Heart left ventricle (tissue), 13 donors: ENCODE data around the gene SGF29.
"Not testable (repeated sequence)": the region's sequence is repeated elsewhere in the genome, so short reads cannot be mapped to it uniquely, and the experiment has no call there.

ENCODE experiments used
- POLR2A ChIP-seq, 2 donors: fragments of 450-650 bp; IDR thresholded peaks; one replicate each; pipeline ENCODE4 v1.6.1; 2017; ENCODE audit warnings: antibody characterized with exemption in 2 of 2, mild to moderate bottlenecking in 2 of 2, moderate library complexity in 2 of 2
- TF ChIP-seq, protein P1 (sequence below), 12 donors: fragments of 200-600 bp; sonication (generic) in 4 of 12; IDR thresholded peaks; one replicate each; pipeline versions ENCODE4 v1.5.0 to v1.8.0; 2018 to 2022; ENCODE audit warnings: antibody characterized with exemption in 12 of 12, mild to moderate bottlenecking in 5 of 12
- donor health status: ischemic (EF 13 %, LVEDD 7.1; RV severe dilation, severe dysfunction).
- donor health status: DM: no; HTN: yes; CAD: no.
- donor health status: DM: no; HTN: no; CAD: no.
- donor health status: ischemic (EF 25% LVEDD 6.9; RV normal size, moderate dysfunction).
- donor health status: ischemic (EF 25% LVEDD 5.7; RV mildly dilated, moderate dysfunction).
- donor health status: ischemic (EF 35%, LVEDD 5.7; RV mildly dilated, moderate dysfunction).
- donor health status: nonischemic (EF 11% LVEDD 7.7; RV severe dilation, severe dysfunction).
- donor health status: DM: yes; HTN: yes; CAD: no.
- donor health status: PGD.
- donor health status: ischemic (EF 29% LVEDD 5.4; RV normal size, mild dysfunction).
- donor health status: nonischemic (EF 23%, LVEDD 6.1; RV moderate dilation, normal function).

DNA sequence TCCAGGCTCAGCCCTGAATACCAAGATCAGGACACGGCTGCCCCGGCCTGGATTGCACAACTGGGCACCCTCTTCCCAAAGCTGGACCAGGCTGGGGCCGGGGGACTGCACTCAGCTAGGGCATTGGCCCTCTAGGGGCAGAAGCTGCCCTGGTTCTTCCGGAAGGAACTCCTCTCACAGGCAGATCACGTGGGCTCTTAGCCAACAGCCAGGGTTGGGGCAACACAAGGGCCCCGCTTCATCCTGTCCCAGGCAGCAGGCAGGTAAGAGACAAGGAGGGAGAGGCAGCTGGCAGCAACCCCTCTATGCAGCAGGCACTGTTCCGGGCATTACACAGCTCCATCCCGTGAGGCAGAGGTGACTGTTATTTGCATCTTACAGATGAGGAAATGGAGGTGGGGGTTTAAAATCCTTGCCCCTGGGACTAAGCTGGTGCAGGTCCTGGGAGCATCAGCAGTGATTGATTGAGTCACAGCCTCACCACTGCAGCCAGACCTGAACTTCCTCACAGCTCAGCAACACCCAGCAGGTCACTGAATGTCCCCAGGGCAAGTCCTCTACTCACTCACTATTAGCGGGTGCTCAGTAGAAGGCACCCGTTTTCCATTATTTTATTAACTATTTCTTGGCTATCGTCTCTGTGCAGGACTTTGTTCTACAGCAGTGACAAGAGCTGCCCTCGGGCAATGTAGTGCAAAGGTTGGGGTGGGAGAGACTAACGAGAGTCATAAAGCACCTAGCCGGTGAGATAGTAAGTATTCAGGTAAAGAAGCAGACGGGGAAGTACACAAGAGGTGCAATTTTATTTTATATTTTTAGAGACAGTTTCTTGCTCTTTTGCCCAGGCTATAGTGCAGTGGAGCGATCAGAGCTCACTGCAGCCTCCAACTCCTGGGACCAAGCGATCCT lies 45.9 kb downstream of the SGF29 start:
- TF ChIP-seq, protein P1, sequence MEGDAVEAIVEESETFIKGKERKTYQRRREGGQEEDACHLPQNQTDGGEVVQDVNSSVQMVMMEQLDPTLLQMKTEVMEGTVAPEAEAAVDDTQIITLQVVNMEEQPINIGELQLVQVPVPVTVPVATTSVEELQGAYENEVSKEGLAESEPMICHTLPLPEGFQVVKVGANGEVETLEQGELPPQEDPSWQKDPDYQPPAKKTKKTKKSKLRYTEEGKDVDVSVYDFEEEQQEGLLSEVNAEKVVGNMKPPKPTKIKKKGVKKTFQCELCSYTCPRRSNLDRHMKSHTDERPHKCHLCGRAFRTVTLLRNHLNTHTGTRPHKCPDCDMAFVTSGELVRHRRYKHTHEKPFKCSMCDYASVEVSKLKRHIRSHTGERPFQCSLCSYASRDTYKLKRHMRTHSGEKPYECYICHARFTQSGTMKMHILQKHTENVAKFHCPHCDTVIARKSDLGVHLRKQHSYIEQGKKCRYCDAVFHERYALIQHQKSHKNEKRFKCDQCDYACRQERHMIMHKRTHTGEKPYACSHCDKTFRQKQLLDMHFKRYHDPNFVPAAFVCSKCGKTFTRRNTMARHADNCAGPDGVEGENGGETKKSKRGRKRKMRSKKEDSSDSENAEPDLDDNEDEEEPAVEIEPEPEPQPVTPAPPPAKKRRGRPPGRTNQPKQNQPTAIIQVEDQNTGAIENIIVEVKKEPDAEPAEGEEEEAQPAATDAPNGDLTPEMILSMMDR (IDR thresholded peaks at IDR 0.05), result not testable (repeated sequence)
- TF ChIP-seq POLR2A (IDR thresholded peaks at IDR 0.05), result not testable (repeated sequence)
